ENCODE data around the gene TM9SF4.

GRCh38 chr20:32116079-32116521 is 6.6 kb downstream of the TM9SF4 start:
- TF ChIP-seq, protein P1, sequence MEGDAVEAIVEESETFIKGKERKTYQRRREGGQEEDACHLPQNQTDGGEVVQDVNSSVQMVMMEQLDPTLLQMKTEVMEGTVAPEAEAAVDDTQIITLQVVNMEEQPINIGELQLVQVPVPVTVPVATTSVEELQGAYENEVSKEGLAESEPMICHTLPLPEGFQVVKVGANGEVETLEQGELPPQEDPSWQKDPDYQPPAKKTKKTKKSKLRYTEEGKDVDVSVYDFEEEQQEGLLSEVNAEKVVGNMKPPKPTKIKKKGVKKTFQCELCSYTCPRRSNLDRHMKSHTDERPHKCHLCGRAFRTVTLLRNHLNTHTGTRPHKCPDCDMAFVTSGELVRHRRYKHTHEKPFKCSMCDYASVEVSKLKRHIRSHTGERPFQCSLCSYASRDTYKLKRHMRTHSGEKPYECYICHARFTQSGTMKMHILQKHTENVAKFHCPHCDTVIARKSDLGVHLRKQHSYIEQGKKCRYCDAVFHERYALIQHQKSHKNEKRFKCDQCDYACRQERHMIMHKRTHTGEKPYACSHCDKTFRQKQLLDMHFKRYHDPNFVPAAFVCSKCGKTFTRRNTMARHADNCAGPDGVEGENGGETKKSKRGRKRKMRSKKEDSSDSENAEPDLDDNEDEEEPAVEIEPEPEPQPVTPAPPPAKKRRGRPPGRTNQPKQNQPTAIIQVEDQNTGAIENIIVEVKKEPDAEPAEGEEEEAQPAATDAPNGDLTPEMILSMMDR (IDR thresholded peaks at IDR 0.05) = no peak
- TF ChIP-seq EP300 (IDR thresholded peaks at IDR 0.05; ENCODE audit: low read depth) = no peak

Measured in transverse colon (tissue), 3 donors.